HepG2 (cell line): ENCODE measurements around the gene IQGAP2. TPM values are rescaled to one million over a fixed set of nuclear protein-coding genes. Genes with fewer than 3 reads are reported as not detected.

ENCODE experiments used
- ATAC-seq: fragments of 200-7000 bp; cut with Tn5 transposase; 3 replicates; pipeline ENCODE4 v1.9.1; 2020; ENCODE audit warnings: mild to moderate bottlenecking, moderate library complexity
- BruUV-seq: library from RNA; stranded (reverse); fragments of 400-500 nt; replicated peaks from 2 replicates; lab custom pipeline; 2021; lab: Mats Ljungman, UMichigan
- CTCF ChIA-PET: fragments of 300-600 bp; formaldehyde crosslinking; extraction: SDS; loops from one replicate; lab custom pipeline; 2021; ENCODE audit warnings: low total read pairs, inconsistent platforms, low intra/inter-chr PET ratio; lab: Yijun Ruan, JAX
- POLR2A ChIA-PET: fragments of 350-600 bp; sonication (Branson Sonifier 250); formaldehyde crosslinking; loops from one replicate; lab custom pipeline; 2020; ENCODE audit warnings: antibody characterized with exemption, inconsistent platforms; lab: Yijun Ruan, JAX
- DNase-seq: peaks from one replicate; pipeline ENCODE4 v3.0.0-alpha.2; 2015; ENCODE audit warnings: low spot score
- FAIRE-seq: peaks from 3 replicates; lab custom pipeline; 2011; peaks lifted over from hg19 to GRCh38; lab: Jason Lieb, UNC
- H2AFZ ChIP-seq: one replicate; pipeline ENCODE4 v1.6.1; 2011; ENCODE audit warnings: low read length, inconsistent platforms
- H3K27ac ChIP-seq: fragments of 300-600 bp; 3 replicates; pipeline ENCODE4 v1.8.0; 2011; ENCODE audit warnings: mixed run types, mild to moderate bottlenecking, mixed read lengths, low read length, inconsistent platforms; ENCODE audit not compliant: insufficient read depth; ENCODE audit errors: extremely low read length
- H3K27me3 ChIP-seq, 2 experiments: fragments of 200-600 bp in 1 of 2; 2 replicates in 1 of 2; 3 replicates in 1 of 2; pipeline versions ENCODE4 v1.6.0 to v1.8.0; 2011; ENCODE audit warnings: low read length in 2 of 2, mild to moderate bottlenecking in 2 of 2, moderate library complexity in 2 of 2, inconsistent platforms in 1 of 2; ENCODE audit not compliant: insufficient read depth in 2 of 2, control insufficient read depth in 1 of 2
- H3K36me3 ChIP-seq, 2 experiments: fragments of 200-600 bp in 1 of 2; replicated peaks in 1 of 2; 2 replicates in 1 of 2; 3 replicates in 1 of 2; pipeline versions ENCODE4 v1.5.1 to v1.8.0; 2011; ENCODE audit warnings: low read length in 2 of 2, inconsistent platforms in 1 of 2; ENCODE audit not compliant: insufficient read depth in 2 of 2, control insufficient read depth in 1 of 2
- H3K4me1 ChIP-seq: 2 replicates; pipeline ENCODE4 v1.5.1; 2012; ENCODE audit warnings: low read length, inconsistent platforms; ENCODE audit not compliant: insufficient read depth
- H3K4me2 ChIP-seq: 2 replicates; pipeline ENCODE4 v1.6.0; 2011; ENCODE audit warnings: low read depth, low read length, inconsistent platforms
- H3K4me3 ChIP-seq, 3 experiments: fragments of 200-600 bp in 1 of 3; sonication (generic), shearing (Covaris generic) in 1 of 3; replicated peaks in 1 of 3; 2 replicates each; pipeline ENCODE4 v1.5.1; 2011 to 2016; ENCODE audit warnings: low read length in 3 of 3, inconsistent platforms in 2 of 3, low read depth in 2 of 3, mild to moderate bottlenecking in 2 of 3, control low read depth in 1 of 3, mixed read lengths in 1 of 3; ENCODE audit not compliant: insufficient read depth in 1 of 3
- H3K79me2 ChIP-seq: one replicate; pipeline ENCODE4 v1.6.1; 2011; ENCODE audit warnings: low read length, inconsistent platforms; ENCODE audit not compliant: insufficient read depth
- H3K9ac ChIP-seq: 2 replicates; pipeline ENCODE4 v1.6.0; 2011; ENCODE audit warnings: mild to moderate bottlenecking, low read depth, low read length, inconsistent platforms; ENCODE audit not compliant: insufficient read depth
- H3K9me3 ChIP-seq: 2 replicates; pipeline ENCODE4 v1.5.1; 2012; ENCODE audit warnings: mild to moderate bottlenecking, low read length
- H4K20me1 ChIP-seq: 2 replicates; pipeline ENCODE4 v1.6.0; 2011; ENCODE audit warnings: inconsistent platforms, mild to moderate bottlenecking, low read length, moderate library complexity; ENCODE audit not compliant: insufficient read depth
- EHMT2 ChIP-seq: fragments of 200-600 bp; sonication (generic); IDR thresholded peaks from 2 replicates; pipeline ENCODE4 v1.7.0; 2017; ENCODE audit warnings: antibody characterized with exemption, low read depth, low read length, borderline replicate concordance
- FOXA1 ChIP-seq, 2 experiments: fragments of 450-650 bp in 1 of 2; sonication (generic) in 1 of 2; formaldehyde crosslinking in 1 of 2; IDR thresholded peaks; 2 replicates each; pipeline versions ENCODE4 v1.4.0 to v1.6.1; 2016 to 2020; ENCODE audit warnings: missing genetic modification reagents in 1 of 2
- FOXO1 ChIP-seq: sonication (generic); formaldehyde crosslinking; IDR thresholded peaks from 2 replicates; pipeline ENCODE4 v1.4.0; 2020; ENCODE audit warnings: missing genetic modification reagents
- GATAD2A ChIP-seq: IDR thresholded peaks from 2 replicates; pipeline ENCODE4 v1.6.1; 2016
- KLF11 ChIP-seq: IDR thresholded peaks from 2 replicates; pipeline ENCODE4 v1.6.1; 2016; ENCODE audit warnings: missing compliant biosample characterization
- MAFK ChIP-seq, 2 experiments: IDR thresholded peaks in 1 of 2; conservative IDR thresholded peaks in 1 of 2; 2 replicates each; pipeline ENCODE4 v1.6.1; 2011; ENCODE audit warnings: improper control_type of control experiment in 2 of 2, low read length in 2 of 2
- MIXL1 ChIP-seq: IDR thresholded peaks from 2 replicates; pipeline ENCODE4 v1.6.1; 2016
- RARA ChIP-seq: IDR thresholded peaks from 2 replicates; pipeline ENCODE4 v1.6.1; 2016; ENCODE audit warnings: missing genetic modification reagents, missing compliant biosample characterization
- RBAK ChIP-seq: sonication (generic); formaldehyde crosslinking; IDR thresholded peaks from 2 replicates; pipeline ENCODE4 v1.5.1; 2020; ENCODE audit warnings: mild to moderate bottlenecking, missing genetic modification reagents
- REL ChIP-seq: sonication (generic); formaldehyde crosslinking; conservative IDR thresholded peaks from 2 replicates; pipeline ENCODE4 v1.8.0; 2022; ENCODE audit warnings: mild to moderate bottlenecking, missing genetic modification reagents, moderate library complexity
- SAP130 ChIP-seq: IDR thresholded peaks from 2 replicates; pipeline ENCODE4 v1.6.1; 2016; ENCODE audit warnings: low read depth
- SCMH1 ChIP-seq: sonication (generic); formaldehyde crosslinking; IDR thresholded peaks from 2 replicates; pipeline ENCODE4 v1.9.0; 2021; ENCODE audit warnings: missing genetic modification reagents, mild to moderate bottlenecking, borderline replicate concordance
- SP1 ChIP-seq, 2 experiments: fragments of 450-650 bp in 1 of 2; sonication (generic) in 1 of 2; formaldehyde crosslinking in 1 of 2; IDR thresholded peaks; 2 replicates each; pipeline versions ENCODE4 v1.4.0 to v1.6.1; 2016 to 2020; ENCODE audit warnings: missing genetic modification reagents in 1 of 2
- SRSF9 ChIP-seq: fragments of 200-400 bp; formaldehyde crosslinking; IDR thresholded peaks from 2 replicates; pipeline ENCODE4 v1.6.1; 2018; ENCODE audit warnings: borderline replicate concordance, mild to moderate bottlenecking, low read depth, low read length; ENCODE audit not compliant: insufficient read depth, poor library complexity, severe bottlenecking
- ZNF143 ChIP-seq: sonication (generic); formaldehyde crosslinking; IDR thresholded peaks from 2 replicates; pipeline ENCODE4 v1.4.0; 2020; ENCODE audit warnings: missing genetic modification reagents
- ZNF335 ChIP-seq: sonication (generic); formaldehyde crosslinking; IDR thresholded peaks from 2 replicates; pipeline ENCODE4 v1.4.0; 2020; ENCODE audit warnings: missing genetic modification reagents
- ZNF484 ChIP-seq: sonication (generic); formaldehyde crosslinking; IDR thresholded peaks from 2 replicates; pipeline ENCODE4 v1.5.1; 2020; ENCODE audit warnings: mild to moderate bottlenecking, low read depth, missing genetic modification reagents, borderline replicate concordance
- ZNF546 ChIP-seq: sonication (generic); formaldehyde crosslinking; conservative IDR thresholded peaks from 2 replicates; pipeline ENCODE4 v1.8.1; 2023; ENCODE audit warnings: mild to moderate bottlenecking, missing genetic modification reagents
- ZNF607 ChIP-seq: sonication (generic); formaldehyde crosslinking; IDR thresholded peaks from 2 replicates; pipeline ENCODE4 v1.5.1; 2020; ENCODE audit warnings: missing genetic modification reagents, mild to moderate bottlenecking, borderline replicate concordance
- ZNF629 ChIP-seq: sonication (generic); formaldehyde crosslinking; conservative IDR thresholded peaks from 2 replicates; pipeline ENCODE4 v1.5.0; 2020; ENCODE audit warnings: missing genetic modification reagents
- WGBS: methylation state at CpG from one replicate; pipeline ENCODE4 v1.1.6; 2017; ENCODE audit warnings: low lambda C conversion rate; 5-methylcytosine and 5-hydroxymethylcytosine counted together
- in situ Hi-C: cut with HindIII; loops from 2 replicates; pipeline ENCODE4 v1.10.0; 2017; ENCODE audit warnings: low pct_unique_long_range_greater_than_20kb; ENCODE audit not compliant: extremely low pct_ligation_motif_present
- intact Hi-C: fragments of 100-400 bp; cut with micrococcal nuclease; formaldehyde crosslinking; loops from one replicate; pipeline ENCODE4 v1.10.0; 2022; ENCODE audit not compliant: unreplicated experiment
- polyA plus RNA-seq, 8 experiments: library from polyadenylated mRNA; depleted of rRNA in 3 of 8; stranded (reverse) in 7 of 8; unstranded in 1 of 8; fragments of >200 nt; fragmentation: Illumina TruSeq in 4 of 8; extraction: Trizol in 4 of 8; gene quantifications; 2 replicates each; pipeline versions ENCODE4 v1.2.1 to v1.2.3, GENCODE V29; 2011 to 2016; ENCODE audit warnings: low read depth in 4 of 8, missing spikeins in 1 of 8, mixed read lengths in 1 of 8; ENCODE audit not compliant: insufficient read depth in 1 of 8
- total RNA-seq, 5 experiments: library from RNA; depleted of rRNA; stranded (reverse); fragments of >200 nt; fragmentation: Illumina TruSeq; extraction: Trizol; gene quantifications; 2 replicates each; pipeline ENCODE4 v1.2.3, GENCODE V29; 2016; ENCODE audit warnings: low read depth in 1 of 5
- TF ChIP-seq, protein P1 (sequence below): fragments of 450-650 bp; IDR thresholded peaks from 2 replicates; pipeline ENCODE4 v1.6.1; 2017; ENCODE audit warnings: mild to moderate bottlenecking
- TF ChIP-seq, protein P2 (sequence below): sonication (generic); formaldehyde crosslinking; IDR thresholded peaks from 2 replicates; pipeline ENCODE4 v1.9.0; 2021; ENCODE audit warnings: missing genetic modification reagents, mild to moderate bottlenecking, borderline replicate concordance

IQGAP2 gene
- total and polyA plus RNA-seq, 2 of the 13 experiments (the other 11 are each of a cell fraction or from before 2014, with no cell fraction given), result 35.2 to 83.3 TPM

DNA sequence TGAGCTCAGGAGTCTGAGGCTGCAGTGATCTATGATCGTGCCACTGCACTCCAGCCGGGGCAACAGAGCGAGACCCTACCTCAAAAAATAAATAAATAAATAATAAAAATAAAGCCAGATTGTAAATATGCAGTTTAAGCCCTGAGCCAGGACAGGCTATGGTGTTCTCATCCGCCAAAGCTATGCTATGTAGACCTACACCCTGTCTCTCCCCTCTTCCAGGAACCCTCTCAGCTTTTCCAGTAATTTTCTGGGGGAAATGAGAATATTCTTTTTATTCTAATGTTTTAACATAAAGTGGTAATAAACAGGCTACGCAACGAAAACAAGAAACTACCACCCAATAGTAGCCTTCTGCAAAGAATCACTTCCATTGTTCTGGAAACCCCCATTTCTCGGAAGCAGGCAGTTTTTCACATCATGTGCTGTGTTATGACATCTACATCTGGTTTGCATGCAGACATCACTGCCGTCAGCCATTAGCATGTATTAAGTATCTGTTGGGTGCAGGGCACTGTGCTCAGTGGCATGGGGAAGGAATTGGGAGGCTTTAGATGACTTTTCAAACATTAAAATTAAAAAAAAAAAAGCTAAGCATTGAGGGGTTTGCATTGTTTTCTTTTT, 274.9 kb downstream of the IQGAP2 start (continued):
- TF ChIP-seq, protein P1, sequence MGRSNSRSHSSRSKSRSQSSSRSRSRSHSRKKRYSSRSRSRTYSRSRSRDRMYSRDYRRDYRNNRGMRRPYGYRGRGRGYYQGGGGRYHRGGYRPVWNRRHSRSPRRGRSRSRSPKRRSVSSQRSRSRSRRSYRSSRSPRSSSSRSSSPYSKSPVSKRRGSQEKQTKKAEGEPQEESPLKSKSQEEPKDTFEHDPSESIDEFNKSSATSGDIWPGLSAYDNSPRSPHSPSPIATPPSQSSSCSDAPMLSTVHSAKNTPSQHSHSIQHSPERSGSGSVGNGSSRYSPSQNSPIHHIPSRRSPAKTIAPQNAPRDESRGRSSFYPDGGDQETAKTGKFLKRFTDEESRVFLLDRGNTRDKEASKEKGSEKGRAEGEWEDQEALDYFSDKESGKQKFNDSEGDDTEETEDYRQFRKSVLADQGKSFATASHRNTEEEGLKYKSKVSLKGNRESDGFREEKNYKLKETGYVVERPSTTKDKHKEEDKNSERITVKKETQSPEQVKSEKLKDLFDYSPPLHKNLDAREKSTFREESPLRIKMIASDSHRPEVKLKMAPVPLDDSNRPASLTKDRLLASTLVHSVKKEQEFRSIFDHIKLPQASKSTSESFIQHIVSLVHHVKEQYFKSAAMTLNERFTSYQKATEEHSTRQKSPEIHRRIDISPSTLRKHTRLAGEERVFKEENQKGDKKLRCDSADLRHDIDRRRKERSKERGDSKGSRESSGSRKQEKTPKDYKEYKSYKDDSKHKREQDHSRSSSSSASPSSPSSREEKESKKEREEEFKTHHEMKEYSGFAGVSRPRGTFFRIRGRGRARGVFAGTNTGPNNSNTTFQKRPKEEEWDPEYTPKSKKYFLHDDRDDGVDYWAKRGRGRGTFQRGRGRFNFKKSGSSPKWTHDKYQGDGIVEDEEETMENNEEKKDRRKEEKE, result no peak
- TF ChIP-seq GATAD2A (CRISPR knock-in tag) (no peak), ZNF607 (CRISPR knock-in tag) (no peak), SP1 (IDR thresholded peaks at IDR 0.05) (no peak), SP1 (CRISPR knock-in tag; IDR thresholded peaks at IDR 0.05) (no peak), RBAK (no peak), ZNF629 (no peak), RARA (CRISPR knock-in tag) (no peak), ZNF546 (CRISPR knock-in tag) (no peak), REL (CRISPR knock-in tag) (no peak), SCMH1 (CRISPR knock-in tag) (no peak), MIXL1 (no peak)

DNA sequence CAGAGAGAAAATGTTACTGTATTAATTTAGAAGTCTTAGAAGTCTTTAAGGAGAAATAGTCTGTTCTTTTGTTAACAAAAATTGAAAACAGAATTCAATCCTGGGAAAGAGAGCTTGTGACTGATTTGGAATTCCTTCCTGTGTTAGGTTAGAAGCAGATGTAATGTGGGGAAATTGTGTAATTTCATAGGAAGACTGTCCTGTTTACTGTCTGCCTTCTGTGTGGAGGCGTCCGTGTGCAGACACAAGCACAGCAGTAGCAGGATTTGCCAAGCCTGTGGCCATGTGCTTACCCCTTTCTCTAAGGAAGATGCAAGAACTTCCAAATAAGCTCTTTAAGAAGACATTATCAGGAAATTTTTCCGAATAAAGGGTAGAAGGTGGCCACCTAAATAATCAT, 276.1 kb downstream of the IQGAP2 start:
- Histone ChIP-seq H3K4me2 (no peak overlapping the region), H4K20me1 (no peaks in the 10 kb centered on the region), H2AFZ (no peak overlapping the region), H3K36me3 (peaks cover 5 to 30% of the 10 kb centered on the region in 2 experiments; a peak in 4 of 5 replicates), H3K4me3 (no peak overlapping the region), H3K27me3 (no peaks in the 10 kb centered on the region), H3K9me3 (no peaks in the 10 kb centered on the region), H3K27ac (no peak overlapping the region), H3K9ac (no peak overlapping the region), H3K79me2 (no peaks in the 10 kb centered on the region), H3K4me1 (peaks cover 8% of the 10 kb centered on the region)
- TF ChIP-seq ZNF484 (CRISPR knock-in tag) (no peak), FOXA1 (IDR thresholded peaks at IDR 0.05) (no peak), FOXA1 (CRISPR knock-in tag; IDR thresholded peaks at IDR 0.05) (no peak), ZNF143 (CRISPR knock-in tag) (no peak), EHMT2 (no peak), ZNF335 (CRISPR knock-in tag) (no peak), FOXO1 (CRISPR knock-in tag) (no peak), SAP130 (no peak), SRSF9 (no peak), KLF11 (CRISPR knock-in tag) (no peak), MAFK (conservative IDR thresholded peaks at IDR 0.05 in 1 of 2, IDR thresholded peaks at IDR 0.05 in 1 of 2; ENCODE audit: low read length in 2 of 2) (no peak)
- TF ChIP-seq, protein P2, sequence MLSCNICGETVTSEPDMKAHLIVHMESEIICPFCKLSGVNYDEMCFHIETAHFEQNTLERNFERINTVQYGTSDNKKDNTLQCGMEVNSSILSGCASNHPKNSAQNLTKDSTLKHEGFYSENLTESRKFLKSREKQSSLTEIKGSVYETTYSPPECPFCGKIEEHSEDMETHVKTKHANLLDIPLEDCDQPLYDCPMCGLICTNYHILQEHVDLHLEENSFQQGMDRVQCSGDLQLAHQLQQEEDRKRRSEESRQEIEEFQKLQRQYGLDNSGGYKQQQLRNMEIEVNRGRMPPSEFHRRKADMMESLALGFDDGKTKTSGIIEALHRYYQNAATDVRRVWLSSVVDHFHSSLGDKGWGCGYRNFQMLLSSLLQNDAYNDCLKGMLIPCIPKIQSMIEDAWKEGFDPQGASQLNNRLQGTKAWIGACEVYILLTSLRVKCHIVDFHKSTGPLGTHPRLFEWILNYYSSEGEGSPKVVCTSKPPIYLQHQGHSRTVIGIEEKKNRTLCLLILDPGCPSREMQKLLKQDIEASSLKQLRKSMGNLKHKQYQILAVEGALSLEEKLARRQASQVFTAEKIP (CRISPR knock-in tag), result no peak
- WGBS, result 100% methylated on average over 3 of the region's 3 CpGs
- no TSS peak for BruUV-seq
- ChIA-PET CTCF (no interaction called here), POLR2A (no interaction called here)
- DNase-seq (no peak), FAIRE-seq (no peak), ATAC-seq (no peak)
- in situ Hi-C loops (no loop called here), intact Hi-C loops (no loop called here)
